ENCODE data around the gene OR51B2.

OR51B2 gene

GRCh38 chr11:5283882-5284281 is 40.2 kb downstream of the OR51B2 start:
- no peak for DNase-seq (ENCODE audit: low spot score)

DNA sequence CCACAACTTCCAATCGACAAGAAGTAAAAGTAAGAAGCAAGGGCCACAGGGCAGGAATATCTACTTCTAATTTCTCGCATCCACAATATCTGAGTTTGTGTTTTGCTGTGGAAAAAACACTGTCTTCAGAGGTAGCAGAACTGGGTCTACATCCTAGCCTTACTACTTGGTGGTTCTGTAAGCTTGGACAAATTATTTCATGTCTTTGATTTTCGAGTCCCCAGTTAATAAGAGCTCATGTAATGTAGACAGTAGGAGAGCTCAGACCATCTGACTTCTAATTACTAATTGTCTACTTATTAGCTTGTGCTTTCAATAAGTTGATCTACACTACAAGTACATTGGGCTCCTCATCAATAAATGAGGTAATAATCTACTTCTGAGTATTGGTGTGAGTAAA is 41.0 kb downstream of the OR51B2 start:
- DNase-seq (ENCODE audit: low spot score), result no peak

- no peak for DNase-seq (ENCODE audit: low spot score)
Observed at GRCh38 chr11:5282628-5283027, 41.5 kb downstream of the OR51B2 start.

DNA sequence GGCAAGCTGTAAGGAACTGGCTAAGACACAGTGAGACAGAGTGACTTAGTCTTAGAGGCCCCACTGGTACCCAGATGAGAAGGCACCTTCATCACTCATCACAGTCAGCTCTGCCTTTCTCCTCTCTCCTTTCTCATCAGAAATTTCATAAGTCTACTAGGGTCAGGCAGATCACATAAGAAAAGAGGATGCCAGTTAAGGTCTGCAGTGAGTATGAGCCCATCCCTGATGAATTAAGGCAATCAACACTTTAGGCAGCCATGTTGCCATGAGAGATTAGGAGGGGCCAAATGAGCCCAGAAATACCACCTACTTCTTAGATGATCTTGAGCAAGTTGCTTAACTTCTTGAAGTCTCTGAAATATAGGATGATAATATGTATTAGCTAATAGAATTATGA is 42.5 kb downstream of the OR51B2 start:
- DNase-seq (ENCODE audit: low spot score), result no peak

- DNase-seq (ENCODE audit: low spot score), result no peak
Observed at GRCh38 chr11:5280582-5281102, 43.5 kb downstream of the OR51B2 start.

GRCh38 chr11:5279471-5280090 is 44.5 kb downstream of the OR51B2 start:
- no peak for DNase-seq (ENCODE audit: low spot score)

DNA sequence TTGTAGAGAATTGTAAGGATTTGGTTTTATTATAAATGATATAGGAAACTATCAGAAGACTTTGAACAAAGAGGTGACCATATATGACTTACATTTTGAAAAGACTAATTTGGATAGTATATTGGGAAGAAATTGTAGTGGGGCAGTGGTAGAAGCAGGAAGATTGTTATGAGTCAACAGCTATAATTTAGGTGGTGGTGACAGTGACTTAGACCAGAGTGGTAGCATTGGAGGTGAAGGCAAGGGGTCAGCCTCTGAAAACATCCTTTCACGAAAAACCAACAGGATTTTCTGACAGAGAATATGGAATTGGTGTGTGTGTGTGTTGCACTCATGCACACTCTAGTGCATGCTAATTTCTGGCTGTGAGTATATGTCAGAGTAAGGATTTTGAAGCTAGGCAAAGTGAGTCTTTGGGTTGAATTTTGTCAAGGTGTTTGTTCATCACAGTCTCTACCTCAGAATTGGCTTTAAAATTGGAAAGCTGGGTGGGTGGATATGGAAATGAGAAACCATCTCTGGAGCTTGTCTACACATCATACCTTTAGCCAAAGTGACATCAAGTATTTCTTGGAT is 46.2 kb downstream of the OR51B2 start:
- no peak for DNase-seq (ENCODE audit: low spot score)

DNA sequence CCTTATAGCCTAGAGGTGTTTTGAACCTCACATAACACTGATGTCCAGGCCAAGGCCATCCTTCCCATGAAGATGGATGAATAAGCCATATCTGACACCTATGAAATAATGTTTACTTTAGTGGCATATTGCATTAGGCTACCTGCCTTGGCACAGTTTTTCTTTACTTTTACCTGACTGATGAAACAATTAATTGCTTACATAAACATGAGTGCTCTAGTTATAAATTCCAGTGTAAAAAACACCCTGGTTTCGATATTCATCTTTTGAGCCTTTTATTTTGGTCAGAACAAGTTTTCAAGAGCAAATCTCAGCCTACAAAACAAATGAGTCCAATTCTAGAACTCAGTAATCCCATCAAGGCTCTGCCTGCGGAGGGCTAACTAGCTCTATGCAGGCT is 47.4 kb downstream of the OR51B2 start:
- DNase-seq (ENCODE audit: low spot score), result no peak

DNA sequence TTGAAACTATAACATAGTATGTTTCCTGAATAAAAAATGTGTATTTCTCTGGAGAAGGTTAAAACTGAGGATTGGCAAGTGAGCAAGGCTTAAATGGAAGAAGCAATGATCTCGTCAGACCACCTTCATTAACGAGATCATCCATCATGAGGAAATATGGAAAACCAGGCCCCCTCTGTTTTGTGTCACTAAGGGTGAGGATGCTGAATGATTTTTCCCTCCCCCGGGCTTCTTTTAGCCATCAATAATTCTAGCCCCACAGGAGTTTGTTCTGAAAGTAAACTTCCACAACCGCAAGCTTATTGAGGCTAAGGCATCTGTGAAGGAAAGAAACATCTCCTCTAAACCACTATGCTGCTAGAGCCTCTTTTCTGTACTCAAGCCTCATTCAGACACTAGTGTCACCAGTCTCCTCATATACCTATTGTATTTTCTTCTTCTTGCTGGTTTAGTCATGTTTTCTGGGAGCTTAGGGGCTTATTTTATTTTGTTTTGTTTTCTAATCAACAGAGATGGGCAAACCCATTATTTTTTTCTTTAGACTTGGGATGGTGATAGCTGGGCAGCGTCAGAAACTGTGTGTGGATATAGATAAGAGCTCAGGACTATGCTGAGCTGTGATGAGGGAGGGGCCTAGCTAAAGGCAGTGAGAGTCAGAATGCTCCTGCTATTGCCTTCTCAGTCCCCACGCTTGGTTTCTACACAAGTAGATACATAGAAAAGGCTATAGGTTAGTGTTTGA is 48.6 kb downstream of the OR51B2 start:
- no peak for DNase-seq (ENCODE audit: low spot score)

DNA sequence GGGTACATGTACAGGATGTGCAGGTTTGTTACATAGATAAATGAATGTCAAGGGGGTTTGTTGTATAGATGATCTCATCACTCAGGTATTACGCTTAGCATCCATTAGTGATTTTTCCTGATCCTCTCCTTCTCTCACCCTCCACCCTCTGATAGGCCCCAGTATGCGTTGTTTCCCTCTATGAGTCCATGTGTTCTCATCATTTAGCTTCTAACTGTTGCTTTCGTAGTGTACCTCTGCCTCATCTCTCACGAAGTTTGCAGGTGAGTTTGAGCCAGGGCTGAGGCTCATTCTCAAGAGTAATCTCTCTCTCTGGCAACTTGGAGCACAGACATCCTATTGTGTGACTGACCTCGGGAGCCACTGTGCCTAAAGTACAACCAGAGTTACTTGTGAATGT is 49.7 kb downstream of the OR51B2 start:
- DNase-seq (ENCODE audit: low spot score), result no peak
